GM12878 (cell line): ENCODE measurements around the gene DHRS12.

ENCODE experiments used
- CBX5 ChIP-seq: sonication (generic); IDR thresholded peaks from 2 replicates; pipeline ENCODE4 v1.6.1; 2016; ENCODE audit warnings: low read depth, moderate library complexity, mild to moderate bottlenecking, inconsistent platforms
- JUNB ChIP-seq: IDR thresholded peaks from 2 replicates; pipeline ENCODE4 v1.6.1; 2016; ENCODE audit warnings: antibody characterized with exemption, mild to moderate bottlenecking
- PML ChIP-seq: IDR thresholded peaks from 2 replicates; pipeline ENCODE4 v1.6.1; 2012; ENCODE audit warnings: low read length, inconsistent platforms

- TF ChIP-seq JUNB (no peak), PML (no peak), CBX5 (no peak)
Measured at GRCh38 chr13:51740698-51741097, 63.3 kb downstream of the DHRS12 start.
